Glutamatergic neuron (in vitro differentiated cells): Measurements from ENCODE around the gene HMX3. TPM values are rescaled to one million over a fixed set of nuclear protein-coding genes. Genes with fewer than 3 reads are reported as not detected.
A peak's percentile ranks its signal among the peaks of the same experiment; 100 is the strongest.

Source experiments
- DNase-seq: peaks from one replicate; pipeline ENCODE4 v3.0.0; 2022
- H3K27ac Mint-ChIP-seq: one replicate; pipeline ENCODE4 v1.8.0; 2020; ENCODE audit warnings: mild to moderate bottlenecking, mixed read lengths, inconsistent platforms; ENCODE audit not compliant: unreplicated experiment
- H3K27me3 Mint-ChIP-seq: one replicate; pipeline ENCODE4 v1.8.0; 2020; ENCODE audit warnings: mild to moderate bottlenecking, moderate library complexity, mixed read lengths, inconsistent platforms; ENCODE audit not compliant: unreplicated experiment
- H3K36me3 Mint-ChIP-seq: one replicate; pipeline ENCODE4 v1.8.0; 2020; ENCODE audit warnings: mild to moderate bottlenecking, mixed read lengths, inconsistent platforms; ENCODE audit not compliant: unreplicated experiment
- H3K4me1 Mint-ChIP-seq: one replicate; pipeline ENCODE4 v1.8.0; 2020; ENCODE audit warnings: mild to moderate bottlenecking, low read depth, mixed read lengths, inconsistent platforms; ENCODE audit not compliant: unreplicated experiment
- H3K4me3 Mint-ChIP-seq: one replicate; pipeline ENCODE4 v1.8.0; 2020; ENCODE audit warnings: mild to moderate bottlenecking, mixed read lengths, inconsistent platforms; ENCODE audit not compliant: unreplicated experiment
- H3K9me3 Mint-ChIP-seq: one replicate; pipeline ENCODE4 v1.8.0; 2020; ENCODE audit warnings: mild to moderate bottlenecking, moderate library complexity, mixed read lengths, inconsistent platforms; ENCODE audit not compliant: unreplicated experiment
- CTCF ChIP-seq: fragments of 200-600 bp; sonication (generic); IDR thresholded peaks from one replicate; pipeline ENCODE4 v1.5.0; 2021; ENCODE audit not compliant: partially characterized antibody, unreplicated experiment
- total RNA-seq: library from RNA; stranded (reverse); fragmentation: NEBNext Ultra II Directional; extraction: Animal tissue kit (Norgen Biotek cat#: 25700); gene quantifications from one replicate; pipeline ENCODE4 v1.2.1, GENCODE V29; 2021; ENCODE audit not compliant: unreplicated experiment

The HMX3 gene
- total RNA-seq, 1 donor from 2014 or later = not detected

DNA sequence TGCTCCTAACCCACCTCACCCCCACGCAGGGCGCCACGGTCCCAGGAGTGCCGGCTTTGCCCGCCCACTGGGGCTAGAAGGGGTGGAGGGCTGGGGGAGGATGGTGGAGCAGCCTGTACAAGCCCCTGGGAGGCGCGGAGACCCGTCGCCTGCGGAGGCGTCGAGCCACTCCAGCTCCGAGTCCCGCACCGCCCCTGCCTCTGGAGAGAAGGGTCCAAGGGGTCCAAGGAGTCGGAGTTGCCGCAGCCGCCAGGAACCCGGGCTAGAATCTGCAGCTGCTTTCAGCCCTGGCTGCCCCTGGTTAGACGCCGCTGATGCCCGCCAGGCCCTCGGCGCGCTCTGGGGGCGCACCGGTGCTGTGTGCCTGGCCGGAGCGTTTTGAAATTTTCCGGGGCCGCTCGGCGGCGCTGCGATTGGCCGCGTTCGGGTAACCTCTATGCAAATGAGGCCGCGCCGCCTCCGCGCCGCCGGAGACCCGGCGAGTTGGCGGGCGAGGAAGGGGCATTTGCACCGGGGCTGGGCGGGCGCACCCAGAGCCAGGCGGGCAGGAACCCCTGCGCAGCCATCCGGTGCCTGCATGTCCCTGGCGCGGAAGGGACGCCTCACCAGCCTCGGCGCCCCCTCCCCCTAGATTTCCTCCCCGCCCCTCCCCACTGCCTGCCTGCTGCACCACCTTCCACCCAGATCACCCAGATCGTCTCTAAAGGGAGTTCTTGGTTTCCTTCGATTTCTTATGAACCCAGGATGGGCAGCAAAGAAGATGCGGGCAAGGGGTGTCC, 12.1 kb downstream of the HMX3 start, which contains the start of gene HMX2:
Gene HMX2, plus strand, starts transcription at position 502 of the 779 bp plus-strand sequence. Its CDS starts 243 bp downstream, at position 745.
- H3K4me1 Mint-ChIP-seq = peaks cover 28% of the 10 kb centered on the region
- no peaks in the 10 kb centered on the region for H3K36me3 Mint-ChIP-seq

GRCh38 chr10:123148414-123149161, 12.8 kb downstream of the HMX3 start:
- H3K4me1 Mint-ChIP-seq = peaks cover 24% of the 10 kb centered on the region
- TF ChIP-seq CTCF = no peak

More for the DNA sequence above, 12.1 kb downstream of the HMX3 start, which contains the start of gene HMX2:
- peak; percentile 62 for DNase-seq
- Mint-ChIP-seq H3K27ac (no peak within 1 kb of the TSS), H3K27me3 (peaks cover 40% of the 10 kb centered on the region), H3K4me3 (peak within 1 kb of the TSS; percentile 71), H3K9me3 (peaks cover 14% of the 10 kb centered on the region)
- no peak for TF ChIP-seq CTCF

DNA sequence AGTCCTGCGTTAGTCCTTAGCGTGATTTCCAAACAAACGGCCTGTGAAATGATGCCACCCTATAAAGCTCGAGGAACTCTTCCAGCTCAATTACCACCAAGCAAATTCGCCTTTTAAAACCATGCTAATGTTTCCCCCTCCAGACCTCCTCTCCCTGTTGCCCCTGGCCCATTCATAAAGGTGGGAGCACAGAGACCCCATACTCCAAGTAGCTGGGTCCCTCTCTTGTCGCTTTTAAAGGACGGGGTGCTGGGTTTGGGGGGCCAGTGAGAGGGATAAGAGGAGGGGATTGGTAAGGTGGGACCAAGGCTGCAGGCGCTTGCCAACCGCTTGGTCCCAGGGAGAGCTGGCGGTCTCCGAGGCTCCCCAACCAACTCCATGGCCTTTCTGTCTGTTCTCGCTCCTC, 13.4 kb downstream of the HMX3 start:
- peaks cover 20% of the 10 kb centered on the region for H3K4me1 Mint-ChIP-seq
- no peak overlapping the region for H3K27ac Mint-ChIP-seq
- peak; percentile 22 for DNase-seq
- no peaks in the 10 kb centered on the region for H3K36me3 Mint-ChIP-seq
- peak overlapping the region; percentile 71 for H3K4me3 Mint-ChIP-seq
- H3K9me3 Mint-ChIP-seq = peaks cover 14% of the 10 kb centered on the region
- peaks cover 33% of the 10 kb centered on the region for H3K27me3 Mint-ChIP-seq
- no peak for TF ChIP-seq CTCF

More at GRCh38 chr10:123148414-123149161, 12.8 kb downstream of the HMX3 start:
- peaks cover 14% of the 10 kb centered on the region for H3K9me3 Mint-ChIP-seq
- peaks cover 36% of the 10 kb centered on the region for H3K27me3 Mint-ChIP-seq
- H3K36me3 Mint-ChIP-seq = no peaks in the 10 kb centered on the region
- H3K27ac Mint-ChIP-seq = no peak overlapping the region
- H3K4me3 Mint-ChIP-seq = peak overlapping the region; percentile 71
- DNase-seq = peak; percentile 34

- DNase-seq = peak; percentile 55
- Mint-ChIP-seq H3K27me3 (peaks cover 30% of the 10 kb centered on the region), H3K27ac (no peak overlapping the region), H3K36me3 (no peaks in the 10 kb centered on the region), H3K4me1 (peaks cover 17% of the 10 kb centered on the region), H3K4me3 (peak overlapping the region; percentile 80), H3K9me3 (peaks cover 14% of the 10 kb centered on the region)
- TF ChIP-seq CTCF = no peak
Observed at GRCh38 chr10:123149568-123150270, 13.9 kb downstream of the HMX3 start.
